Hepatocyte (in vitro differentiated cells): ENCODE data around the gene STAM.

ENCODE experiments used
- EZH2 ChIP-seq: fragments of 200-600 bp; sonication (generic); IDR thresholded peaks from 2 replicates; pipeline ENCODE4 v1.6.1; 2016; ENCODE audit warnings: antibody characterized with exemption, mild to moderate bottlenecking, borderline replicate concordance
- TF ChIP-seq, protein P1 (sequence below): fragments of 200-600 bp; sonication (generic); IDR thresholded peaks from 2 replicates; pipeline ENCODE4 v1.5.1; 2016; ENCODE audit warnings: antibody characterized with exemption, mild to moderate bottlenecking; ENCODE audit not compliant: poor library complexity

- TF ChIP-seq, protein P1, sequence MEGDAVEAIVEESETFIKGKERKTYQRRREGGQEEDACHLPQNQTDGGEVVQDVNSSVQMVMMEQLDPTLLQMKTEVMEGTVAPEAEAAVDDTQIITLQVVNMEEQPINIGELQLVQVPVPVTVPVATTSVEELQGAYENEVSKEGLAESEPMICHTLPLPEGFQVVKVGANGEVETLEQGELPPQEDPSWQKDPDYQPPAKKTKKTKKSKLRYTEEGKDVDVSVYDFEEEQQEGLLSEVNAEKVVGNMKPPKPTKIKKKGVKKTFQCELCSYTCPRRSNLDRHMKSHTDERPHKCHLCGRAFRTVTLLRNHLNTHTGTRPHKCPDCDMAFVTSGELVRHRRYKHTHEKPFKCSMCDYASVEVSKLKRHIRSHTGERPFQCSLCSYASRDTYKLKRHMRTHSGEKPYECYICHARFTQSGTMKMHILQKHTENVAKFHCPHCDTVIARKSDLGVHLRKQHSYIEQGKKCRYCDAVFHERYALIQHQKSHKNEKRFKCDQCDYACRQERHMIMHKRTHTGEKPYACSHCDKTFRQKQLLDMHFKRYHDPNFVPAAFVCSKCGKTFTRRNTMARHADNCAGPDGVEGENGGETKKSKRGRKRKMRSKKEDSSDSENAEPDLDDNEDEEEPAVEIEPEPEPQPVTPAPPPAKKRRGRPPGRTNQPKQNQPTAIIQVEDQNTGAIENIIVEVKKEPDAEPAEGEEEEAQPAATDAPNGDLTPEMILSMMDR: no peak
- no peak for TF ChIP-seq EZH2
These were observed 90.6 kb downstream of the STAM start for GRCh38 chr10:17734432-17735080.
